AG10803 (cell line): ENCODE data around the gene STK39.
"Not testable (repeated sequence)": the region's sequence is repeated elsewhere in the genome, so short reads cannot be mapped to it uniquely, and the experiment has no call there.

Source experiments
- DNase-seq: peaks from one replicate; pipeline ENCODE4 v3.0.0; 2010; ENCODE audit warnings: low read depth
- H3K4me3 ChIP-seq: 2 replicates; pipeline ENCODE4 v1.5.1; 2011; ENCODE audit warnings: mild to moderate bottlenecking, low read length, control low read depth
- TF ChIP-seq, protein P1 (sequence below): conservative IDR thresholded peaks from 2 replicates; pipeline ENCODE4 v1.5.1; 2011; ENCODE audit warnings: mild to moderate bottlenecking, low read length, control low read depth, inconsistent platforms

Gene STK39

DNA sequence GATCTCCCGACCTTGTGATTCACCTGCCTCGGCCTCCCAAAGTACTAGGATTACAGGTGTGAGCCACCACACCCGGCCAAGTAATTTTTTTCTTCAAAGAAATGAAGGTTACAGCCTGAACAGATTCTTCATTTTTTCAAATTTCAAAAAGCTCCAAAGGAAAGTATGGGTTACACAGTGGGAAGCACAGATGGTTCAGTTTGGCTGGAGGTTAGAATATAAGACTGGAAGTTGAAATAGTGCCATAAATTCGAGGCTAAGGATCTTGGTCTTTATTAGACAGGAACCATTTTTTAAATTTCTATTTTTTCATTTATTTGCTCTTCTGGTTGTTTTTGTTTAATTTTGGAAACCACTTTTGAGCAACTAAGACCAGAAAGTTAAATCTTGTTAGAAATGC is 120.0 kb downstream of the STK39 start:
- TF ChIP-seq, protein P1, sequence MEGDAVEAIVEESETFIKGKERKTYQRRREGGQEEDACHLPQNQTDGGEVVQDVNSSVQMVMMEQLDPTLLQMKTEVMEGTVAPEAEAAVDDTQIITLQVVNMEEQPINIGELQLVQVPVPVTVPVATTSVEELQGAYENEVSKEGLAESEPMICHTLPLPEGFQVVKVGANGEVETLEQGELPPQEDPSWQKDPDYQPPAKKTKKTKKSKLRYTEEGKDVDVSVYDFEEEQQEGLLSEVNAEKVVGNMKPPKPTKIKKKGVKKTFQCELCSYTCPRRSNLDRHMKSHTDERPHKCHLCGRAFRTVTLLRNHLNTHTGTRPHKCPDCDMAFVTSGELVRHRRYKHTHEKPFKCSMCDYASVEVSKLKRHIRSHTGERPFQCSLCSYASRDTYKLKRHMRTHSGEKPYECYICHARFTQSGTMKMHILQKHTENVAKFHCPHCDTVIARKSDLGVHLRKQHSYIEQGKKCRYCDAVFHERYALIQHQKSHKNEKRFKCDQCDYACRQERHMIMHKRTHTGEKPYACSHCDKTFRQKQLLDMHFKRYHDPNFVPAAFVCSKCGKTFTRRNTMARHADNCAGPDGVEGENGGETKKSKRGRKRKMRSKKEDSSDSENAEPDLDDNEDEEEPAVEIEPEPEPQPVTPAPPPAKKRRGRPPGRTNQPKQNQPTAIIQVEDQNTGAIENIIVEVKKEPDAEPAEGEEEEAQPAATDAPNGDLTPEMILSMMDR: no peak
- H3K4me3 ChIP-seq: no peak overlapping the region
- no peak for DNase-seq

- not testable (repeated sequence) for DNase-seq, H3K4me3 ChIP-seq
Observed at GRCh38 chr2:168122210-168122609, 125.2 kb downstream of the STK39 start.

GRCh38 chr2:168120730-168121129 is 126.7 kb downstream of the STK39 start:
- TF ChIP-seq, protein P1: no peak
- H3K4me3 ChIP-seq: no peak overlapping the region
- DNase-seq: no peak

DNA sequence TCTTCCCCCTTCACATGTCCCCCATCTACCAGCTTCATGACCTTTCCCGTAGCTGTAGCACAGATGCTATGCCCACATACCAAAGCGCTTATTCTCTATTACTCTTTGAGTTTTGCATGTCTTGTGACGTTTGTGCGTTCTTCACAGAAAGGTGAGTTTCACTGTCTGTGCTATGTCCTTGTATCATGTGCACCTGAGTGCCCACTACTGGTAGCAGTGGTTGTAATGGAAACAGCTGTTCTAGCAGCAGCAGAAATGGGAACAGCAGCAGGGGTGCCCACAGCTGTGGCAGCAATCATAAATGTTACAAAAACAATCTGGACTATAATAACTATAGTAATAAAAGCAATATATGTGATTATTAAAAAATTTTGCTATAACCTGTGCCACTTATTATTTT is 127.1 kb downstream of the STK39 start:
- no peak overlapping the region for H3K4me3 ChIP-seq
- TF ChIP-seq, protein P1: no peak
- DNase-seq: no peak

GRCh38 chr2:168119515-168120141 is 127.8 kb downstream of the STK39 start:
- TF ChIP-seq, protein P1: peak; percentile 81
- no peak overlapping the region for H3K4me3 ChIP-seq
- peak; percentile 65 for DNase-seq

DNA sequence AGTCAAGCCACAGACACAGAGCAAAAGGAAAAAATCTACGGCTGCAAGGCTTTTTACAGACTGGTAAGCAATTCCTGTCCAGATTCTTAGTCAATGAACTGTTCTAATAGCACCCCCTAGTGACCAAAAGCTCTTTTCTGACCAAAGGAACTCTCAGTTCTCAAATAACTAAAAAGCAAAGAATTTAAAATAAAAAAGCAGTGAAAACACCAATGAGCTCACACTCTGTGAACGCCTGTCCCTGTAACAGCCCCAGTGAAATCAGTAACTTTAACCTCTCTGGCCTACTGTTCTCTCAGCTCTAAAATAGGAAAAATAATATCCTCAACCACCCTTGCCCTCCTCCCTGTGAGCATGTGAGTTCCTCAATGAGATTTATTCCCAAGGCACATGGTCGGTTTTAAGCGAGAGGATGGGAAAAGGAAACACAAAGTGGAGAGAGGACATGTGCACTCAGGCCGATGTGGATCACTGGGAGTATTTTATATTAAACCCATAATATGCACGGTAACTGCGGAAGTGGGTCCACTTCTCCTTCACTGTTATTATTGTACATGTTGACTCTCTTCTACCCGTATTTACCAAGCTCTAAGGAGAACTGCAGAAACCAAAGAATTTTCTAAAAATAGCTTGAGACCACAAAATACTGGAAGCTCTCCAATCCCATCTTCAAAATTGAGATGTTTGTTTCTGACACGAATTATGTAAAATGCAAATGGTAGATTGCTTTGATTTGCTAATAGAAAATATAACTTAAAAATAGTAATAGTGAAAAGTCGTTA is 128.5 kb downstream of the STK39 start:
- no peak overlapping the region for H3K4me3 ChIP-seq
- DNase-seq: peak; percentile 74
- TF ChIP-seq, protein P1: peak; percentile 77

- TF ChIP-seq, protein P1: 0 out of 2 replicates have a peak, but pooled peaks have one; percentile 7
- no peak overlapping the region for H3K4me3 ChIP-seq
- no peak for DNase-seq
Observed at GRCh38 chr2:168116448-168116847, 130.9 kb downstream of the STK39 start.
